Right atrium auricular region (tissue), 2 donors: ENCODE results near the gene PLEKHB2. TPM values are rescaled to one million over a fixed set of nuclear protein-coding genes. Genes with fewer than 3 reads are reported as not detected.

ENCODE experiments used
- DNase-seq: peaks from one replicate; pipeline ENCODE4 v3.0.0-alpha.2; 2019; ENCODE audit warnings: low spot score
- H3K27ac ChIP-seq, 2 donors: fragments of 200-600 bp; sonication (generic); 1 replicate in 1 of 2; 2 replicates in 1 of 2; pipeline ENCODE4 v1.5.1; 2016 to 2019
- H3K27me3 ChIP-seq, 2 donors: fragments of 200-600 bp; sonication (generic); one replicate each; pipeline versions ENCODE4 v1.5.1 to v1.6.0; 2017 to 2019
- H3K36me3 ChIP-seq: fragments of 200-600 bp; sonication (generic); one replicate; pipeline ENCODE4 v1.5.1; 2016
- H3K4me1 ChIP-seq, 2 donors: fragments of 200-600 bp; sonication (generic); one replicate each; pipeline versions ENCODE4 v1.5.1 to v1.6.0; 2017 to 2019
- H3K4me3 ChIP-seq, 2 donors: fragments of 200-600 bp; sonication (generic); 1 replicate in 1 of 2; 2 replicates in 1 of 2; pipeline ENCODE4 v1.5.1; 2017 to 2019; ENCODE audit warnings: mild to moderate bottlenecking in 1 of 2, moderate library complexity in 1 of 2
- H3K9me3 ChIP-seq, 2 donors: fragments of 200-600 bp; sonication (generic); one replicate each; pipeline ENCODE4 v1.5.1; 2019
- CTCF ChIP-seq, 2 donors: fragments of 200-600 bp; sonication (generic); IDR thresholded peaks; one replicate each; pipeline ENCODE4 v1.5.1; 2019; ENCODE audit warnings: antibody characterized with exemption in 2 of 2
- total RNA-seq, 2 donors: library from RNA; depleted of rRNA; stranded (reverse); fragments of >200 nt; gene quantifications; one replicate each; pipeline ENCODE4 v1.1.0, GENCODE V29; 2016

The PLEKHB2 gene
- 10 to 100 TPM; 40.5 to 44.8 TPM for total RNA-seq

GRCh38 chr2:131105156-131105949, at the start of gene PLEKHB2:
Gene PLEKHB2 (plus strand): TSS chr2:131105336. CDS start chr2:131120942, 15,606 bp downstream.
- peak; percentile 92 for DNase-seq

GRCh38 chr2:131056204-131056931, 48.8 kb upstream of the PLEKHB2 start:
- no peak for DNase-seq
- Histone ChIP-seq H3K36me3 (peaks cover 61% of the 10 kb centered on the region), H3K27ac (no peak overlapping the region), H3K9me3 (no peaks in the 10 kb centered on the region), H3K4me3 (no peak overlapping the region), H3K4me1 (peaks cover 0 to 32% of the 10 kb centered on the region in 2 donors), H3K27me3 (no peaks in the 10 kb centered on the region)
- TF ChIP-seq CTCF (IDR thresholded peaks at IDR 0.05), result no peak

More at GRCh38 chr2:131105156-131105949, at the start of gene PLEKHB2:
- peak in 1 of 2 donors; percentile 29 for TF ChIP-seq CTCF (IDR thresholded peaks at IDR 0.05)
- H3K27ac ChIP-seq, result peak within 1 kb of the TSS; percentile 94 to 95
- H3K27me3 ChIP-seq, result no peaks in the 10 kb centered on the region
- peaks cover 0 to 24% of the 10 kb centered on the region in 2 donors for H3K4me1 ChIP-seq
- H3K4me3 ChIP-seq, result peak within 1 kb of the TSS; percentile 75 to 91
- no peaks in the 10 kb centered on the region for H3K36me3 ChIP-seq
- H3K9me3 ChIP-seq, result no peaks in the 10 kb centered on the region

- Histone ChIP-seq H3K4me3 (no peak overlapping the region), H3K9me3 (no peaks in the 10 kb centered on the region), H3K27me3 (no peaks in the 10 kb centered on the region), H3K27ac (no peak overlapping the region), H3K4me1 (peaks cover 0 to 37% of the 10 kb centered on the region in 2 donors), H3K36me3 (peaks cover 55% of the 10 kb centered on the region)
- DNase-seq, result no peak
- no peak for TF ChIP-seq CTCF (IDR thresholded peaks at IDR 0.05)
Measured at GRCh38 chr2:131056932-131057287, 48.2 kb upstream of the PLEKHB2 start.

GRCh38 chr2:131058214-131058843, 46.8 kb upstream of the PLEKHB2 start:
- H3K4me1 ChIP-seq, result peaks cover 0 to 37% of the 10 kb centered on the region in 2 donors
- H3K27ac ChIP-seq, result no peak overlapping the region
- H3K36me3 ChIP-seq, result peaks cover 52% of the 10 kb centered on the region

GRCh38 chr2:131058920-131059319, 46.2 kb upstream of the PLEKHB2 start:
- peaks cover 0 to 40% of the 10 kb centered on the region in 2 donors for H3K4me1 ChIP-seq
- no peak overlapping the region for H3K4me3 ChIP-seq
- no peak overlapping the region for H3K27ac ChIP-seq
- H3K27me3 ChIP-seq, result no peaks in the 10 kb centered on the region
- no peak for DNase-seq
- no peak for TF ChIP-seq CTCF (IDR thresholded peaks at IDR 0.05)
- peaks cover 48% of the 10 kb centered on the region for H3K36me3 ChIP-seq
- H3K9me3 ChIP-seq, result no peaks in the 10 kb centered on the region

More at GRCh38 chr2:131058214-131058843, 46.8 kb upstream of the PLEKHB2 start:
- Histone ChIP-seq H3K9me3 (no peaks in the 10 kb centered on the region), H3K4me3 (no peak overlapping the region), H3K27me3 (no peaks in the 10 kb centered on the region)
- DNase-seq, result no peak
- TF ChIP-seq CTCF (IDR thresholded peaks at IDR 0.05), result no peak
